Adrenal gland (tissue), 5 donors: Measurements from ENCODE around the gene TNS1.

Experiments used
- CTCF ChIP-seq, 6 experiments: fragments of 450-650 bp in 4 of 6; fragments of 200-600 bp in 2 of 6; sonication (generic) in 1 of 6; IDR thresholded peaks; 1 replicate in 5 of 6; 2 replicates in 1 of 6; pipeline versions ENCODE4 v1.5.1 to v1.8.0; 2016 to 2021; ENCODE audit warnings: antibody characterized with exemption in 6 of 6, mild to moderate bottlenecking in 2 of 6, moderate library complexity in 1 of 6
- POLR2A ChIP-seq, 2 donors: fragments of 450-650 bp; IDR thresholded peaks; one replicate each; pipeline ENCODE4 v1.6.1; 2017; ENCODE audit warnings: antibody characterized with exemption in 2 of 2, mild to moderate bottlenecking in 2 of 2, moderate library complexity in 1 of 2
- donor health status: DM: no; HTN: no; CAD: no.

GRCh38 chr2:217829420-217829819 is 173.4 kb downstream of the TNS1 start:
- no peak for TF ChIP-seq CTCF (IDR thresholded peaks at IDR 0.05)
- no peak for TF ChIP-seq POLR2A (IDR thresholded peaks at IDR 0.05)
